AG04450 (cell line): ENCODE measurements around the gene LENEP. TPM values are rescaled to one million over a fixed set of nuclear protein-coding genes. Genes with fewer than 3 reads are reported as not detected.

Source experiments
- CTCF ChIA-PET: fragments of 300-600, 350-600 bp; formaldehyde crosslinking; extraction: SDS; loops from one replicate; lab custom pipeline; 2022; ENCODE audit warnings: antibody characterized with exemption, inconsistent platforms; lab: Charles Lee
- POLR2A ChIA-PET: fragments of 350-600 bp; formaldehyde crosslinking; extraction: SDS; loops from one replicate; lab custom pipeline; 2021; ENCODE audit warnings: antibody characterized with exemption, inconsistent platforms; lab: Yijun Ruan, JAX
- DNase-seq: peaks from one replicate; pipeline ENCODE4 v3.0.0-alpha.2; 2011; ENCODE audit warnings: low read depth, low spot score
- H3K27ac ChIP-seq: one replicate; pipeline ENCODE4 v1.5.1; 2012; ENCODE audit warnings: low read depth, low read length, control low read depth
- H3K27me3 ChIP-seq: one replicate; pipeline ENCODE4 v1.6.0; 2012; ENCODE audit warnings: low read length; ENCODE audit not compliant: control insufficient read depth, insufficient read depth
- H3K4me3 ChIP-seq: 2 replicates; pipeline ENCODE4 v1.5.1; 2011; ENCODE audit warnings: mild to moderate bottlenecking, low read depth, low read length, control low read depth
- H3K9me3 ChIP-seq: 2 replicates; pipeline ENCODE4 v1.5.1; 2012; ENCODE audit warnings: low read length; ENCODE audit not compliant: control insufficient read depth, insufficient read depth
- CTCF ChIP-seq: IDR thresholded peaks from 2 replicates; pipeline ENCODE4 v1.5.1; 2011; ENCODE audit warnings: low read depth, low read length, control low read depth, inconsistent platforms
- polyA plus RNA-seq: library from polyadenylated mRNA; depleted of rRNA; stranded (reverse); fragments of >200 nt; gene quantifications from 2 replicates; pipeline ENCODE4 v1.2.3, GENCODE V29; 2011

Gene LENEP
- polyA plus RNA-seq, 1 experiment = not detected

- no peak overlapping the region for H3K4me3 ChIP-seq
- no peak overlapping the region for H3K27ac ChIP-seq
- no peak for TF ChIP-seq CTCF
- H3K9me3 ChIP-seq = no peaks in the 10 kb centered on the region
- ChIA-PET CTCF (interaction anchor here (0.6 to 1.0 kb wide), 3 partner anchors 17 to 263 kb away, joined by 3 to 4 read pairs (median 3); no protein-coding TSS in a partner anchor), POLR2A (interaction anchor here (0.7 kb wide), 1 partner anchor 782 kb away, joined by 12 read pairs; no protein-coding TSS in a partner anchor)
- no peaks in the 10 kb centered on the region for H3K27me3 ChIP-seq
- no peak for DNase-seq
These were observed 19.6 kb downstream of the LENEP start for GRCh38 chr1:155012776-155013602.

- POLR2A ChIA-PET = no interaction called here
- no peaks in the 10 kb centered on the region for H3K9me3 ChIP-seq
- TF ChIP-seq CTCF = no peak
- H3K4me3 ChIP-seq = no peak overlapping the region
- no peak for DNase-seq
- H3K27ac ChIP-seq = no peak overlapping the region
- H3K27me3 ChIP-seq = no peaks in the 10 kb centered on the region
- CTCF ChIA-PET = no interaction called here
These were observed 20.2 kb downstream of the LENEP start for GRCh38 chr1:155013632-155014031.

GRCh38 chr1:155014709-155015508 is 21.5 kb downstream of the LENEP start:
- Histone ChIP-seq H3K27ac (no peak overlapping the region), H3K4me3 (no peak overlapping the region), H3K27me3 (no peaks in the 10 kb centered on the region), H3K9me3 (no peaks in the 10 kb centered on the region)
- DNase-seq = no peak
- TF ChIP-seq CTCF = no peak
- POLR2A ChIA-PET = no interaction called here
- CTCF ChIA-PET = interaction anchor here (1.3 to 3.1 kb wide), 3 partner anchors 16 to 29 kb away, joined by 4 to 32 read pairs (median 20); no protein-coding TSS in a partner anchor

GRCh38 chr1:155015527-155016230 is 22.3 kb downstream of the LENEP start:
- DNase-seq = no peak
- H3K9me3 ChIP-seq = no peaks in the 10 kb centered on the region
- TF ChIP-seq CTCF = no peak
- ChIA-PET CTCF (interaction anchor here (1.0 to 3.6 kb wide), 8 partner anchors 8 to 60 kb away, joined by 4 to 38 read pairs (median 16); partner anchors contain the start of genes PBXIP1 and PYGO2), POLR2A (no interaction called here)
- H3K27me3 ChIP-seq = no peaks in the 10 kb centered on the region
- H3K4me3 ChIP-seq = no peak overlapping the region
- no peak overlapping the region for H3K27ac ChIP-seq
